Measurements from ENCODE around the gene TRAF7. TPM values are rescaled to one million over a fixed set of nuclear protein-coding genes. Genes with fewer than 3 reads are reported as not detected.

TRAF7 gene
- total RNA-seq, 1 donor, result 64.3 TPM

- H3K4me3 ChIP-seq (ENCODE audit: low read depth, low read length), result no peak overlapping the region
- DNase-seq (ENCODE audit: low read depth), result no peak
- TF ChIP-seq CTCF (IDR thresholded peaks at IDR 0.05; ENCODE audit: insufficient read depth, low read length), result no peak
Measured at GRCh38 chr16:2186505-2186904, 30.9 kb downstream of the TRAF7 start.

- TF ChIP-seq CTCF (IDR thresholded peaks at IDR 0.05; ENCODE audit: insufficient read depth, low read length), result no peak
- no peak for DNase-seq (ENCODE audit: low read depth)
- H3K4me3 ChIP-seq (ENCODE audit: low read depth, low read length), result no peak overlapping the region
Measured at GRCh38 chr16:2187212-2187611, 31.6 kb downstream of the TRAF7 start.

- no peak overlapping the region for H3K4me3 ChIP-seq (ENCODE audit: low read depth, low read length)
- no peak for DNase-seq (ENCODE audit: low read depth)
- no peak for TF ChIP-seq CTCF (IDR thresholded peaks at IDR 0.05; ENCODE audit: insufficient read depth, low read length)
Measured at GRCh38 chr16:2188395-2188794, 32.8 kb downstream of the TRAF7 start.

- no peak overlapping the region for H3K4me3 ChIP-seq (ENCODE audit: low read depth, low read length)
- no peak for DNase-seq (ENCODE audit: low read depth)
- TF ChIP-seq CTCF (IDR thresholded peaks at IDR 0.05; ENCODE audit: insufficient read depth, low read length), result no peak
Measured at GRCh38 chr16:2189252-2189893, 33.8 kb downstream of the TRAF7 start.

GRCh38 chr16:2190002-2190658 is 34.5 kb downstream of the TRAF7 start:
- DNase-seq (ENCODE audit: low read depth), result no peak
- no peak for TF ChIP-seq CTCF (IDR thresholded peaks at IDR 0.05; ENCODE audit: insufficient read depth, low read length)

GRCh38 chr16:2190659-2191445 is 35.3 kb downstream of the TRAF7 start:
- no peak overlapping the region for H3K4me3 ChIP-seq (ENCODE audit: low read depth, low read length)
- DNase-seq (ENCODE audit: low read depth), result no peak
- TF ChIP-seq CTCF (IDR thresholded peaks at IDR 0.05; ENCODE audit: insufficient read depth, low read length), result no peak

More at GRCh38 chr16:2190002-2190658, 34.5 kb downstream of the TRAF7 start:
- no peak overlapping the region for H3K4me3 ChIP-seq (ENCODE audit: low read depth, low read length)
